ENCODE measurements around the gene RYR2. TPM values are rescaled to one million over a fixed set of nuclear protein-coding genes. Genes with fewer than 3 reads are reported as not detected.

Gene RYR2
- total RNA-seq, 6 donors from 2014 or later, result 1.8 to 23.0 (median 3.7) TPM

DNA sequence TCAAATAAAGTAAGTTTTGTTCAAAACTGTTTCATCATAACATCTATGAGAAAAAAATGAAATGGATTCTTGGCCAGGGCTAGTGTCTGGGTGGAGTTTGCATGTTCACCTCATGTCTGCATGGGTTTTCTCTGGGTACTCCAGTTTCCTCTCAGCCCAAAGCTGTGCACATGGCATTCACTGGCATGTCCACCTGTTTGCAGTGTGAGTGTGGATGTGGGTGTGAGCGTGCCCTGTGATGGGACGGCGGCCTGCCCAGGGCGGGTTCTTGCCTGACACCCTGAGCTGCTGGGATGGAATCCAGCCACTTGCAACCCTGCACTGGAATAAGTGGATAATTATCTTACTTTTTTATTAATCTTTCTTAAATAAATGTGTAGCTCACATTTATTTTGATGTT, 185.5 kb downstream of the RYR2 start:
- Histone ChIP-seq H3K36me3 (no peaks in the 10 kb centered on the region), H3K9me3 (no peaks in the 10 kb centered on the region), H3K27me3 (no peaks in the 10 kb centered on the region), H3K4me1 (no peaks in the 10 kb centered on the region), H3K4me3 (no peak overlapping the region), H3K27ac (no peak overlapping the region)
- DNase-seq (peak in 1 of 2 donors; percentile 32), ATAC-seq (ENCODE audit: low FRiP score in 2 of 2) (no peak)
- WGBS, 2 donors, result 76 to 80% methylated on average over 4 of the region's 4 CpGs
- no peak for TF ChIP-seq POLR2AphosphoS5 (IDR thresholded peaks at IDR 0.05)
- TF ChIP-seq EP300 (IDR thresholded peaks at IDR 0.05), result no peak
- TF ChIP-seq CTCF (IDR thresholded peaks at IDR 0.05), result no peak
- no peak for TF ChIP-seq POLR2A (IDR thresholded peaks at IDR 0.05)

DNA sequence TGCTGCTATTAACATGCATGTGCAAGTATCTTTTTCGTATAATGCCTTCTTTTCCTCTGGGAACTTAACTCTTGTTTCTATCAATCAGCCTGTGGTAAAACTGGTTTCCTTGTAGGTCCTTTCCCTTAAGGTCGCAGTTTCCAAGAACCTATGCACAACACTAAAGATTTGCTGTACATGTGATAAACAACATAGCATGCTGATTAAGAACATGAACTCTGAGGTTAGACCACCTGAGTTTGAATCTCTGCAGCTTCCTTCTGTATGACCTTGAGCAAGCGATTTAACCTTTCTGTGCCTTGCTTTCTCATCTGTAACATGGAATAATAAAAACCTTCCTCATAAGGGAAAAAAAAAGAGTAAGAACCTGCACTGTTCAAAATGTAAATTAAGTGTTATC, 186.4 kb downstream of the RYR2 start:
- Histone ChIP-seq H3K36me3 (no peaks in the 10 kb centered on the region), H3K27me3 (no peaks in the 10 kb centered on the region), H3K4me1 (no peaks in the 10 kb centered on the region), H3K9me3 (no peaks in the 10 kb centered on the region), H3K27ac (no peak overlapping the region), H3K4me3 (no peak overlapping the region)
- TF ChIP-seq POLR2AphosphoS5 (IDR thresholded peaks at IDR 0.05) (no peak), EP300 (IDR thresholded peaks at IDR 0.05) (no peak), CTCF (IDR thresholded peaks at IDR 0.05) (no peak)
- WGBS, 2 donors, result 73 to 86% methylated on average over 3 of the region's 3 CpGs
- DNase-seq (no peak), ATAC-seq (ENCODE audit: low FRiP score in 2 of 2) (no peak)

GRCh38 chr1:237229333-237229732, 187.3 kb downstream of the RYR2 start:
- no peaks in the 10 kb centered on the region for H3K9me3 ChIP-seq
- TF ChIP-seq POLR2AphosphoS5 (IDR thresholded peaks at IDR 0.05), result no peak
- no peak for TF ChIP-seq EP300 (IDR thresholded peaks at IDR 0.05)
- no peak for TF ChIP-seq POLR2A (IDR thresholded peaks at IDR 0.05)
- TF ChIP-seq CTCF (IDR thresholded peaks at IDR 0.05), result no peak
- H3K36me3 ChIP-seq, result no peaks in the 10 kb centered on the region
- no peak for ATAC-seq (ENCODE audit: low FRiP score in 2 of 2)
- H3K27me3 ChIP-seq, result no peaks in the 10 kb centered on the region
- WGBS, 2 donors, result 70% methylated on average over 6 of the region's 6 CpGs
- DNase-seq, result no peak
- no peak overlapping the region for H3K27ac ChIP-seq
- no peak overlapping the region for H3K4me3 ChIP-seq
- H3K4me1 ChIP-seq, result no peaks in the 10 kb centered on the region

DNA sequence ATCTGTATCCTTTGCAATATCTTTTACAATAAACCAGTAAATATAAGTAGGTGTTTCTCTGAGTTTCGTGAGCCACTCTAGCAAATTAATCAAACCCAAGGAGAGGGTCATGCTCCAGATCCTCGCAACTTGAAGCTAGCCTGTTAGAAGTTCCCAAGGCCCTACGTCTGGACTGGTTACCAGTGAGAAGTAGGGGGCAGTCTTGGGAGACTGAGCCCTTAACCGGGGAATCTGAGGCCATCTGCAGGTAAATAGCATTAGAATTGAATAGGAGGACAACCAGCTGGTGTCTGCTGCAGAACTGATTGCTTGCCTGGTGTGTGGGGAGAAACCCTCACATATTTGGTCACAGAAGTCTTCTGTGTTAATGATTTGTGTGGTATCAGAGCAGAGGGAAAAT, 190.5 kb downstream of the RYR2 start:
- Histone ChIP-seq H3K27ac (no peak overlapping the region), H3K4me3 (no peak overlapping the region), H3K4me1 (peaks cover 0 to 5% (median 2%) of the 10 kb centered on the region in 4 donors), H3K27me3 (no peaks in the 10 kb centered on the region), H3K36me3 (no peaks in the 10 kb centered on the region), H3K9me3 (no peaks in the 10 kb centered on the region)
- no peak for TF ChIP-seq CTCF (IDR thresholded peaks at IDR 0.05)
- DNase-seq (no peak), ATAC-seq (ENCODE audit: low FRiP score in 2 of 2) (no peak)
- 74 to 79% methylated on average over 4 of the region's 4 CpGs for WGBS, 2 donors

DNA sequence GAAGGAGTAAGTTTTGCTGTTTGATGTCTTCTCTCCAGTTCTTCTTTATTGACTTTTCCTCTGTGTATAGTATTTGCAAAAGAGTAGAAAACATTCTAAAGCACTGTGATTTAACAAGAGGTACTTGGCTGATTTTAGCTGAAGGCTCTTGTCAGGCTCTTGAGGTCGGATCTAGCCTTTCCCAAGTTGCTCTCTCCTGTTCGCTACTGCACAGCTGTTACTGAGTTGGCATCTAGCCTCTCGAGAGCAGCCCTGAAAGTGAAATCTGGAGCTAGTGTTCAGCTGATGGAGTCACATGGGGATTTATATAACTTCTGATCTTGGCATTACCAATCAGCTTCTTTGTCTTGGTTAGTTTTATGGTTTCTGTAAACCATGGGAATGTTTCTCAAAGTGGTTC, 193.1 kb downstream of the RYR2 start:
- no peak overlapping the region for H3K4me3 ChIP-seq
- WGBS, 2 donors, result 36 to 43% methylated on average over 3 of the region's 3 CpGs
- peak; percentile 47 to 85 for ATAC-seq (ENCODE audit: low FRiP score in 2 of 2)
- H3K27me3 ChIP-seq, result no peaks in the 10 kb centered on the region
- H3K9me3 ChIP-seq, result no peaks in the 10 kb centered on the region
- TF ChIP-seq POLR2AphosphoS5 (IDR thresholded peaks at IDR 0.05) (no peak), EP300 (IDR thresholded peaks at IDR 0.05) (no peak), POLR2A (IDR thresholded peaks at IDR 0.05) (no peak), CTCF (IDR thresholded peaks at IDR 0.05) (no peak)
- peaks cover 0 to 5% (median 2%) of the 10 kb centered on the region in 4 donors for H3K4me1 ChIP-seq
- peak overlapping the region in 1 of 4 donors; percentile 48 for H3K27ac ChIP-seq
- peak in 1 of 2 donors; percentile 70 for DNase-seq
- H3K36me3 ChIP-seq, result no peaks in the 10 kb centered on the region
